ENCODE measurements around the gene SCAPER.

DNA sequence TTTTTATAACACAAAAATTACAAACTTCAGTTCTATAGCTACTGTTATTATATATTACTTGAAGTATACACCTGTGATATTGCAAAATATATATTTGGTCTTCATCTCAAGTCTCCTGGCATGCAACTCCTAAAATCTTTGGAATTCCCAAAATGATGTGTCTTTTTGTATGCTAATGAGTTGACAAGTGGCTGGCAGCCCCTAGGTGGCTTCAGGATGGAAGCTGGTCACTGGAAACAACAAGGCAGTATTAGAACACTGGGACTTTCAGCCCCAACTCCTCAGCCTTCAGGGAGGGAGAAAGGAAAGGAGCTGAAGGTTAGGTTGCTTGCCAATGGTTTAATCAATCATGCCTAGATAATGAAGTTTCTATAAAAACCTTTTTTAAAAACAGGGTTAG is 112.0 kb downstream of the SCAPER start:
- no peak for TF ChIP-seq EMX1 (CRISPR knock-in tag; IDR thresholded peaks at IDR 0.05)
- TF ChIP-seq, protein P1, sequence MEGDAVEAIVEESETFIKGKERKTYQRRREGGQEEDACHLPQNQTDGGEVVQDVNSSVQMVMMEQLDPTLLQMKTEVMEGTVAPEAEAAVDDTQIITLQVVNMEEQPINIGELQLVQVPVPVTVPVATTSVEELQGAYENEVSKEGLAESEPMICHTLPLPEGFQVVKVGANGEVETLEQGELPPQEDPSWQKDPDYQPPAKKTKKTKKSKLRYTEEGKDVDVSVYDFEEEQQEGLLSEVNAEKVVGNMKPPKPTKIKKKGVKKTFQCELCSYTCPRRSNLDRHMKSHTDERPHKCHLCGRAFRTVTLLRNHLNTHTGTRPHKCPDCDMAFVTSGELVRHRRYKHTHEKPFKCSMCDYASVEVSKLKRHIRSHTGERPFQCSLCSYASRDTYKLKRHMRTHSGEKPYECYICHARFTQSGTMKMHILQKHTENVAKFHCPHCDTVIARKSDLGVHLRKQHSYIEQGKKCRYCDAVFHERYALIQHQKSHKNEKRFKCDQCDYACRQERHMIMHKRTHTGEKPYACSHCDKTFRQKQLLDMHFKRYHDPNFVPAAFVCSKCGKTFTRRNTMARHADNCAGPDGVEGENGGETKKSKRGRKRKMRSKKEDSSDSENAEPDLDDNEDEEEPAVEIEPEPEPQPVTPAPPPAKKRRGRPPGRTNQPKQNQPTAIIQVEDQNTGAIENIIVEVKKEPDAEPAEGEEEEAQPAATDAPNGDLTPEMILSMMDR (IDR thresholded peaks at IDR 0.05), result no peak
- no peak for TF ChIP-seq IRF2 (CRISPR knock-in tag; IDR thresholded peaks at IDR 0.05; ENCODE audit: borderline replicate concordance, low read depth)
- TF ChIP-seq, protein P2, sequence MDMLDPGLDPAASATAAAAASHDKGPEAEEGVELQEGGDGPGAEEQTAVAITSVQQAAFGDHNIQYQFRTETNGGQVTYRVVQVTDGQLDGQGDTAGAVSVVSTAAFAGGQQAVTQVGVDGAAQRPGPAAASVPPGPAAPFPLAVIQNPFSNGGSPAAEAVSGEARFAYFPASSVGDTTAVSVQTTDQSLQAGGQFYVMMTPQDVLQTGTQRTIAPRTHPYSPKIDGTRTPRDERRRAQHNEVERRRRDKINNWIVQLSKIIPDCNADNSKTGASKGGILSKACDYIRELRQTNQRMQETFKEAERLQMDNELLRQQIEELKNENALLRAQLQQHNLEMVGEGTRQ (CRISPR knock-in tag; IDR thresholded peaks at IDR 0.05), result no peak
- TF ChIP-seq TCF7 (CRISPR knock-in tag; IDR thresholded peaks at IDR 0.05; ENCODE audit: low read depth), result no peak
- TF ChIP-seq, protein P3, sequence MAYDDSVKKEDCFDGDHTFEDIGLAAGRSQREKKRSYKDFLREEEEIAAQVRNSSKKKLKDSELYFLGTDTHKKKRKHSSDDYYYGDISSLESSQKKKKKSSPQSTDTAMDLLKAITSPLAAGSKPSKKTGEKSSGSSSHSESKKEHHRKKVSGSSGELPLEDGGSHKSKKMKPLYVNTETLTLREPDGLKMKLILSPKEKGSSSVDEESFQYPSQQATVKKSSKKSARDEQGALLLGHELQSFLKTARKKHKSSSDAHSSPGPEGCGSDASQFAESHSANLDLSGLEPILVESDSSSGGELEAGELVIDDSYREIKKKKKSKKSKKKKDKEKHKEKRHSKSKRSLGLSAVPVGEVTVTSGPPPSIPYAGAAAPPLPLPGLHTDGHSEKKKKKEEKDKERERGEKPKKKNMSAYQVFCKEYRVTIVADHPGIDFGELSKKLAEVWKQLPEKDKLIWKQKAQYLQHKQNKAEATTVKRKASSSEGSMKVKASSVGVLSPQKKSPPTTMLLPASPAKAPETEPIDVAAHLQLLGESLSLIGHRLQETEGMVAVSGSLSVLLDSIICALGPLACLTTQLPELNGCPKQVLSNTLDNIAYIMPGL (CRISPR knock-in tag; IDR thresholded peaks at IDR 0.05), result no peak
- TF ChIP-seq ZNF121 (CRISPR knock-in tag; IDR thresholded peaks at IDR 0.05), result no peak
- TF ChIP-seq ZNF396 (CRISPR knock-in tag; IDR thresholded peaks at IDR 0.05; ENCODE audit: borderline replicate concordance), result no peak

Data from WTC11 (cell line).